Stimulated activated CD4-positive, alpha-beta T cell treated with anti-CD3 and anti-CD28 coated beads, Interleukin-15, amount 100 ng/mL, for 24 hours (primary cell): ENCODE measurements around the gene COX6B2.
"Not testable (repeated sequence)": the region's sequence is repeated elsewhere in the genome, so short reads cannot be mapped to it uniquely, and the experiment has no call there.

Source experiments
- DNase-seq: peaks from one replicate; pipeline ENCODE4 v3.0.0-alpha.2; 2020

COX6B2 gene

DNA sequence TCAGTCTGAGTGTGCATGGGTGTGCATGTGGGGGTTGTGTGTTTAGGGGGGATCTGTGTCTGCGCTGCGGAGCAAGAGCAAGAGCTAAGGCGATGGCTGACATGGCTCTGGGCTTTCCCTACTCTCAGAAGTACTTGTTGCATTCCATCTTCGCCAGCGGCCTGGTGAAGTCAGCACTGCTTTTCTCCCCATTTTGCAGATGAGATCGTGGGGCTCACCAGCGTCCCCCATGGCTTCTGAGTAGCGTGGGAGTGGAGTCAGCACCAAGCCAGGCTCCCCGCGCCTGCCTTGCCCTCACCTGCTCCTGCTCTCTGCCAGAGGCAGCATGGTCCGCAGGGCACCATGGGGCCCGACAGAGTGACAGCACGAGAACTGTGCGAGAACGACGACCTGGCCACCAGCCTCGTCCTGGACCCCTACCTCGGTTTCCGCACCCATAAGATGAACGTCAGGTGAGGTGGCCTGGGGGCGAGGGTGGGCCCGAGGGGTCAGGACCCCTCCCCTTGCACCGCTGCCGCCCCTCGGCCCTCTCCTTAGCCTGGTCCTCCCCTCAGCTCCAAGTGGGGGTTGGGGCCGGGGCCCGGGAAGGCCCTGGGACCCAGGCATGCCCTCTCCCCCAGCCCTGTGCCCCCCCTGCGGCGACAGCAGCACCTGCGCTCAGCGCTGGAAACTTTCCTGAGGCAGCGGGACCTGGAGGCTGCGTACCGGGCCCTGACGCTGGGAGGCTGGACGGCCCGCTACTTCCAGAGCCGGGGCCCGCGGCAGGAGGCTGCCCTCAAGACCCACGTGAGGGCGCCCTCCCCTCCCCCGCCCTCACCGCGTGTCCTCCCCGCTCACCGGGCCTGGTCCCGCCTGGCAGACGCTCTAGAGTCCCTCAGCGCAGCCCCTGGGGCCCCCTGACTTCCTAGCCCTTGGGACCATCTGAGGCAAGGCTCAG lies 12.7 kb downstream of the COX6B2 start:
- no peak for DNase-seq

DNA sequence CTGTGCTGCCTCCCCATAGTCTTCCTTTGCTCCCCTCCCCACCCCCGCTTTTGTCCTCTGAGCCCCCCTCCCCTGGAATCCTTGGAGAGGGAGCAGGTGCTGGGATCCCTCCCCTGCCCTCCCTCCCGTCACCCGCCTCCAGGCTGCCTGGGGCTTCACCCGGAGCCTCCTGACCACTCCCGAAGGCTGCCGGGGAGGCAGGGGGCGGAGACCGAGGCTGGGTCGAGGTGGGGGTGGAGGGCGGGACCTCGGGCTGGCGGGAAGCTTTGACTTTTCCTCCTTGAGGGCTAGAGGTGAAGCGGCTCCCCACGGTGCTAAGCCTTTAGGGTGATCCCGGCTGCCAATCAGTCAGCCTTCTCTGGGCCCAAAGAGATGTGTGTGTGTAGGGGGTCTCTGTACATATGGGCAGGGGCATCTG lies 13.3 kb downstream of the COX6B2 start:
- peak; percentile 87 for DNase-seq

DNA sequence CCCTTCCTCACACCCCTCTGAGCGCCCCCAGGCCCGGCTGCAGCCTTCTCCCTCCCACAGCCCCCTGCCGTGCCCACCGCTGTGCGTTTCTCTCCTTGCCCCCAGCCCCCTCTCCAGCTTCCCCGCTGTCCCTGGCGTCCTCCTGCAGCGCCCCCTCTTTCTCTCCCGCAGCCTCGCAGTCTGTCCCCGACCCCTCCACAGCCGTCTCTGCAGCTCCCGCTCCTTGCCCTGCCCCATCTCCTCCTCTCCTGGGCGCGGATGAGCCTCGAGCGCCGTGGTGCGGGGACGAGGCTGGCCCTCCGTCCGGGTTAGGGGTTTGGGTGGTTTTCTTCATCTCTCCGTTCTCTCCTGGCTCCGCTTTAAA lies 13.8 kb downstream of the COX6B2 start:
- DNase-seq: peak; percentile 32

DNA sequence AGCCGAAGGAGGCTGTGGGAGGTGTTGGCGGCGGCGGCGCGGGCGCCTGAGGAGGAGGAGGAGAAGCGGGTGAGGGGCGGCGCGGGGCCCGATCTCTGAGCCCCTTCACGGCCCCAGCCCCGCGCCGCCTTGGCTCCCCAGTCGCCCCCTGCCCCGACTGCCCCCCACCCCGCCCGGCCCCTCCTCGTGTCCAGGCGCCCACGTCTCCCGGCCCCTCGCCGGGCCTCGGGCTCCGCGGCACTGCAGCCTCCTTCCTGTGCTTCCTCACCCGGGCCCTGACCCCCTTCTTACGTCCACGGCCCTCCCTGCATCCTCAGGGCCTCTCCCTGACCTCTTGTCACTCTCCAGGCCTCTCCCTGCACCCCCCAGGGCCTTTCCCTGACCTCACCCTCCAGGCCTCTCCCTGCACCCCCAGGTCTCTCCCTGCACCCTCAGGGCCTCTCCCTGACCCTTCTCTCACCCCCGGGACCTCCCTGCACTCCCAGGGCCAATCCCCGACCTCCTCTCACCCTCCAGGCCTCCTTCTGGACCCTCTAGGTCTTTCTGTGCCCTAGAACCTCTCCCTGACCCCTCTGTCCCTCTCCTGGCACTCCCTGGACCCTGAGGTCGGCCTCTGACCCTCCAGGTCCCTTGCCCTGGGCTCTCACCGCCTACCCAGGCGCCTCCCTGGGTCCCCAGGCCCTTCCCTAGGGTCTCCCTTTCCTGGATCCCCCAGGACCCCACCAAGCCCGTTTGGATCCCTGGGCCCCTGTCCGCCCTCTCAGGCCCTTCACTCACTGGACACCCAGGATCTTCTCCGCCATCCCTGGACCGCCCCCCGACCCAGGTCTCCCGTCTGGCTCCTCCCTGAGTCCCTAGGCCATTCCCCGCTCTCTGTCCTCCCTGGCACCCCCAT lies 14.4 kb downstream of the COX6B2 start:
- DNase-seq: no peak

DNA sequence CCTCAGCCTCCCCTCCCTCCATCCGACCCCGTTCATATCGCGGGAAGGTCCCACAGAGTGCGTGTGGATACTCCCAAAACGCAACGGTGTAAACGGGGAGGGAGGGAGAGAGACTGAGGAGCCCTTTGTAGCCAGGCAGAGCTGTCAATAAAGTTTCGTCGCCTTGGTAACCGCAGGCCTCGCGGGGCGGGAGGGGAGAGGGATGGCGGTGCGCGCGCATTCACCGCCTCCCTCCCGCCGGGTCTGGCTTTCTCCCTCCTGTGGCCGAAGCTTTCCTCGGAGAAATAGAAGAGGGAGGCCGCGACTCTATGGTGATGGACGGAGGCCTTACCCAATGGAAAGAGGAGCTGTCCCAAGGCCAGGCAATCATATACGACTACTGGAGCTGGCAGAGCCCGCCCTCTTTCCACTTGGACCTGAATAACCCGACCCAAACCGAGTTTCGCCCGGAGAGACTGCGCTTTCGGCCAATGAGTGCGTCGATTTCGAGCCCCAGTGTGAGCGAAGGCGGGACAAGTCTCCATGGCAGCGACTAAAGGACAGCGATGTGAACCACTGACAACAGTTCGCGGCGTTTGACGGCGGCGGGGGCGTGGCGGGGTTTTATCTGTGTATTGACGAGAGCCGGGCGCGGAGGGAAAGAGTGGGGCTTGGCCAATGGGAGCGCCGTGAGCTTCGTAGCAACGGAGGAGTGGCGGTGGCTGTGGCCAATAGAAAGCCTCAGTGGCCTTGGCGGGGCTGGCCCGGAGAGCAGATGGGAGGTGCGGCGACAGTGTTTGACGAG lies 15.2 kb downstream of the COX6B2 start, which contains the start of gene KMT5C:
TSS of gene KMT5C (plus strand) at position 772 of the 784 bp plus-strand sequence. CDS start 2,061 bp downstream, outside the sequence.
- DNase-seq: peak; percentile 100

DNA sequence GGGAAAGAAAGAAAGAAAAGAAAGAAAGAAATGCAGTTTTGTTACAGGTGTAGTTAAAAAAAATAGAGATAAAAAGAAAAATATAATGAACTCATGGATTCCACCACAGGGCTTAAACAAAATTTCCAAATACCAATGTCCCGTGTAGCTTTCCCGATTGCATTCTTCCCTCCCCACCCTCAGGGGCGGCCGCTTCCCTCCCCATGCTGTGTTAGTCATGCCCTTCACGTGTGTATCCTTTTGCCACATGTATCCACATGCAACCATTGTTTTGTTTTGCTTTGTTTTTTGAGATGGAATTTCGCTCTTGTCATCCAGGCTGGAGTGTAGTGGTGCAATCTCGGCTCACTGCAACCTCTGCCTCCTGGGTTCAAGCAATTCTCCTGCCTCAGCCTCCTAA lies 18.4 kb downstream of the COX6B2 start:
- DNase-seq: no peak

DNA sequence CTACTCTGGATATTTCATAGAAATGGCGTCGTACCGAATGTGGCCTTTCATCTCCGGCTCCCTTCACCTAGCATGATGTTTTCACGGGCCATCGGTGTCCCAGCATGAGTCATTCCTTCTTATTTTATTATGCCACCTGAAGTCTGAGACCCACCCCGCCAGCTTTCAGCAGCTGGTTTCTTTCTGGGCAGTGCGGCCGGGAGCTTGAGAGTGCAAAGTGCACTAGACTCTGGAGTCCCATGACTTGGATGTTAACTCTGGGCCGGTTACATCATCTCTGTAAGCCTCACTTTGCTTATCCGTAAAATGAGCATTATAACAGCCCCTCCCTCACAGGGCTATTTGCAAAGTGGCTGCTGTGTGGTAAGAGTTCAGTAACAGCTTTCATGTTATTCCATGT lies 20.6 kb downstream of the COX6B2 start:
- no peak for DNase-seq

DNA sequence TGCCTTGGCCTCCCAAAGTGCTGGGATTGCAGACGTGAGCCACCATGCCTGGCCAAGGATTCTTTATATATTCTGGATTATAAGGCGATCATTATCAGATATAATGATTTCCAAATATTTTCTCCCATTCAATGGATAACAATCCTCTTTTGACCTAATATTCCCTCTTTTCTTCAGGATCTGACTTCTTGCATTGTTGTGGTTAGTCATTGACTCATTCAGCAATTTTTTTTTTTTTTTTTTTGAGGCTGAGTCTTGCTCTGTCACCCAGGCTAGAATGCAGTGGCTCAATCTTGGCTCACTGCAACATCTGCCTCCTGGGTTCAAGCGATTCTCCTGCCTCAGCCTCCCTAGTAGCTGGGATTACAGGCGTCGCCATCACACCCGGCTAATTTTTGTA lies 24.7 kb downstream of the COX6B2 start:
- DNase-seq: not testable (repeated sequence)

DNA sequence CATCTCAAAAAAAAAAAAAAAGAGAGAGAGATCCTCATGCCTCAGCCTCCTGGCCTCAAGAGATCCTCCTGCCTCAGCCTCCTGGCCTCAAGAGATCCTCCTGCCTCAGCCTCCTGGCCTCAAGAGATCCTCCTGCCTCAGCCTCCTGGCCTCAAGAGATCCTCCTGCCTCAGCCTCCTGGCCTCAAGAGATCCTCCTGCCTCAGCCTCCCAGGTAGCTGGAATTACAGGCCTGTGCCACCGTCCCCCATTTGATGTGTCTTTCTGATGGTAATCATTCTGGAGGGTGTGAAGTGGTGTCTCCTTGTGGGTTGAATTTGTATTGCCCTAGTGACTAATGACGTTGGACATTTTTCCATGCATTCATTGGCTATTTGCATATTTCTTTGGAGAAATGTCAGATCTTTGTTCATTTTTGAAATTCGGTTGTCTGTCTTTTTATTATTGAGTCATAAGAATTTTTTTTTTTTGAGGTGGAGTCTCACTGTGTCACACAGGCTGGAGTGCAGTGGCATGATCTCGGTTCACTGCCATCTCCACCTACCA lies 25.7 kb downstream of the COX6B2 start:
- DNase-seq: not testable (repeated sequence)

DNA sequence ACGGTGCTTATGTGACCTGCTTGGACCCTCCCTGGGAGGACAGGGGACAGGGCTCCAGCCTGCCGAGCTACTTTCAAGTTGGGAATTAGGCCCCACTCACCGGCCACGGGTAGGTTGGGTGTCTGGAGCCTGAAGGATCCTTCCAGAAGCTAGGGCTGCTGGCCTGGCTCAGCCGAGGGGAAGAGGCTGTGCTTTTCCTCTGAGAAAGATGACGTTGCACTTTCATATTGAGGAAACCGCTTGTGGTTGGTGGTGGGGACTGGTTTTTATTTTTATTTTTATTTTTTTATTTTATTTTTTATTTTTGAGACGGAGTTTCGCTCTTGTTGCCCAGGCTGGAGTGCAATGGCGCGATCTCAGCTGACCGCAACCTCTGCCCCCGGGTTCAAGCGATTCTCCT lies 29.3 kb downstream of the COX6B2 start, which contains the start of gene TMEM150B:
TSS of gene TMEM150B (minus strand) at position 170 of the 400 bp plus-strand sequence. CDS start 4,305 bp downstream, outside the sequence.
- DNase-seq: no peak

DNA sequence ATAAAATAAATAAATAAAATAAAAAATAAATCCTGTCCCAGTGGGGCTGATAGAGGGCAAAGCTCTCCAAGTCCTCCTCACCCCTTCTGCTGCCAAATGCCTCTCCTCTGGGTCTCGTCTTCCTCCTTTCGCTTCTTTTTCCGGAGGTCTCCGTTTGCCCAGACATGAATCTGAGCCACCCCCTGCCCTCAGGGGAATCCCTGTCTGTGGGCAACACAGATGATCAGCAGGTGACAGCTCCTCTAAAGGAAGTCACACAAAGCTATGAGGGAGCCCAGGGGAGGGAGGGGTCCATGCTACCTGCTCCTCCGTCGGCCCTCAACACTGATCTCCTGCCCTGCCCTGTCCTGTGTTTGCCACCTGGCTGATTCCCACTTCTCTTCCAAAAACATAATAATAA lies 29.9 kb downstream of the COX6B2 start:
- DNase-seq: no peak

DNA sequence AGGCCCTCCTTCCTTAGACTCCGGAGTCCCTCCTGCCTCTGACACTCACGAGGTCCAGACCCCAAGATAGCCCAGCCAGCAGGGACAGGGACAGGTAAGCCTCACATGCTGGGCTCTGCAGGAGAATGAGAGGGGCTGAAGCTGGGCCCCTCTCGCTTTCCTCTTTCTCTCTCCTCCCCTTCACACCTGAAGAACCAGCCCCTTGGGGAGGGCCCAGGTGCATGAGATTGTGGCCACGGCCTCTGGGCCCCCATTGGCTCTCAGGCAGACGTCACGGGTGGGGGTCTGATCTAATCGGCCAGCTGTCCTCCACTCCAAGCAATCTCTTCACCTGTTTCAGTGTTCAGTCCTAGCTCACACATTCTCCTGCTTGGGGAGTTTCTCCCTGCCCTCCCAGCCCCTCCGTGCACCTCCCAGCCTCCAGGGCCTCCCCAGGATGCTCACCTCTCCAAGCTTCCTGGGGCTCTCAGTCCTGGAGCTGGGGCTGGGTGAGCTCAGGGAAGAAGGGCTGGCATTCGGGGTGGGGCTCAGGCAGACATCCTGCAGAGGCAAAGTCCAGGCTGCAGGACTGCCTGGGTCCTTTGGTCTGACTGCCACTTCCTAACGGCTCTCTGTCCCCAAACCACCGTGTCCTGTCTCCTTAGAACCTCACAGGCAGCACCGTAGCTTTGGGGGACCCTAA lies 32.2 kb downstream of the COX6B2 start:
- DNase-seq: no peak

DNA sequence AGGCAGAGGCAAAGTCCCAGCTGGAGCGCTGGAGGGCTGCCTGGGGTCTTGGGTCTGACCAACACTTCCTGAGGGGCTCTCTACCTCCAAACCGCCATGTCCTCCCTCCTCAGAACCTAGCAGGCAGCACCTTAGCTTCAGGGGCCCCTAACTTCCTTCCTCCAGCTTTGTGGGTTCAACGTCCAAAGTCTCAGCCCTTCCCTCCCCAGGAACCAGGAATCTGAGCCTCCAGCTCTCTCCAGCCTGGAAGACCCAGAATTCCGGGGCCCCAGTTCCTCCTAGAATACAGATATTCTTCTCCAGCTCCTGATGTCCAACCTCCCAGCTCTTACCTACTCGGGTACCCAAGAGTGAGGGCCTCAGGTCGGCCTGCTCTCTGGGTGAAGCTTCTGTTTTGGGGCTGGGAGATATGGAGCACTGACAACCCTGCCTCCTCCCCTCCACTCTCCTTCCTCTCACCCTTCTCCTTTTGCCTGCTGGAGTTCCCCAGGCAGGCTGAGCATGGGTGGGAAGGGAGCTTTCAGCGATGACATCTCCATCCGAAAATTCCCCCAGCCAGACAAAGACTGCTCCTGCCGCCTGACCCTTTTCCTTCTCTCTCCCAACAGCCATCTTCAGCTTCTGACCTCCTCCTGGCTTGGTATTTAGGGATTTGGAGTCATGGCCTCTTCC lies 32.9 kb downstream of the COX6B2 start:
- no peak for DNase-seq

DNA sequence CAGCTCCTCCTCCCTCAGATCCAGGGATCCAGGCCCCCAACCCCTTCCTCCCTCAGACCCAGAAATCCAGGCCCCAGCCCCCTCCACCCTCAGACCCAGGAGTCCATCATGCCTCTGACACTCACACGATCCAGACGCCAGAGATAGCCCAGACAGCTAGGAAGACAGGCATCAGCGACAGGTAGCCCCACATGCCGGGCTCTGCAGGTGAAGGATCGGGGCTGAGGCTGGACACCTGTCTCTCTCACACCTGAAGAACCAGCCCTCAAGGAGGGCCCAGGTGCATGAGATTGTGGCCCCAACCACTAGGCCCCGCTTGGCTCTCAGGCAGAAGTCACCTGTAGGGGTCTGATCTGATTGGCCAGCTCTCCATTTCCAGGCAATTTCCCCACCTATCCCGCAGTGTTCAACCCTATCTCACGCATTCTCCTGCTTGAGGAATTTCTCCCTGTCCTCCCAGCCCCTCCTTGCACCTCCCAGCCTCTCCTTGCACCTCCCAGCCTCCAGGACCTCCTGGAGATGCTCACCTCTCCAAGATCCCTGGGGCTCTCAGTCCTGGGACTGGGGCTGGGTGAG lies 33.6 kb downstream of the COX6B2 start:
- DNase-seq: no peak

DNA sequence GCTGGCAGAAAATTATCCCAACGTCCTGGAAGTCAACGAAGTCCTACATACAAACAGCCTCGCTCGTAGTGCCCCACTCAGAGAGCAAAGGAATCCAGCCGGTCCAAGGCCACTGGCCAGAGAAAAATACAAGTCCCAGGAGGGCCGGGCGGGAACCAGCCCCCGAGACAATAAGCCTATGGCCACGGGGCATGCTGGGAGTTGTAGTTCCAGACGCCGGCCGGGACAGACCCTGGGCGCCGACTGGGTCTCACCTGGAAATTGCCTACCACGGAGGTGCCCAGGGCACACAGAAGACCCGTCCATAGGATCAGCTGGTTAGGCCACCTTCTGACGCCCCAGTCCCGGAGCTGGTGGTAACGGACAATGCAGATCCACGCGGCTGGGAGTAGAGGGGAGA lies 34.7 kb downstream of the COX6B2 start:
- no peak for DNase-seq

DNA sequence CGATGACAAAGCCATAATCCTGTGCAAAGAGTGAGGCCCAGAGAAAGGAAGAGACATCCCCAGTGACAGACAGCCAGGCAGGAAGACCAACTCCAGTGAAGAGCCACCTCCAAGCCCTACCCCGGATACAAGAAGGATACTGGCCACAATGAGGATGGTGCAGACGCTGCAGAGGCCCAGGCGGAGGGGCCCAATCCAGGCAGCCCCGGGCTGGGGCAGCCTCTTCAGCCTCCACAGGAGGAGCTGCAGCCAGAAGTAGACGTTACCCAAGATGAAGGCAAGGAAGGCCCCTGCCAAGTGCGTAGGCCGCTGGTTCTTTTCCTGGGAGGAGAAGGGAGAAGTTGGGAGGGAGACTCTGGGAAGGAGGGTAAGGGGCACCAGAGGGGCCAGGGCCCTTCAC lies 37.9 kb downstream of the COX6B2 start:
- no peak for DNase-seq

DNA sequence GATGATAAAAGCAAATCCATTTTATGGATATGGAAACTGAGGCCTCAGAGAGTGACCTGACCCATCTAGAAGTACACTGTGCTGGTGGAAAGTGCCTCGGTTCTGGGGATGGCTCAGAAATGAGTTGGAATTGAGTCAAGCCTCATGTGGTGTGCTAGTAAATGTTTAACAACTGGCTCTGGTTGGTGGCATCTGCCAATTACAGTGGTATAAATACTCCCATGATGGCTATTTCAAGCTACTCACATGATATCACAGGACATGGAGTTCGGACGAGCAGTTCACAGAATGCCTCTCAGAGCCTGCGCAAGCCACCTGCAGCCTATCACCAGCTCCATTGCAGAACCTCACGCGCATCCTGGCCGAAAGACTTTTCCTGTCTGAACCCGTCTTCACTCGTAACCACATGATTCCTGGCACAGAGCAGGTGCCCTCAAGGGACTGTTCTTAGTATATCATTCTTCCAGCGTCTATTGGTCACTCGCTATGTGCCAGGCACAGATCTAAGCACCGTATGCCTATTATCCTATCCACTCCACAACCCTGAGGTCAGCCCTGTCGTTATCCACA lies 38.5 kb downstream of the COX6B2 start:
- no peak for DNase-seq

DNA sequence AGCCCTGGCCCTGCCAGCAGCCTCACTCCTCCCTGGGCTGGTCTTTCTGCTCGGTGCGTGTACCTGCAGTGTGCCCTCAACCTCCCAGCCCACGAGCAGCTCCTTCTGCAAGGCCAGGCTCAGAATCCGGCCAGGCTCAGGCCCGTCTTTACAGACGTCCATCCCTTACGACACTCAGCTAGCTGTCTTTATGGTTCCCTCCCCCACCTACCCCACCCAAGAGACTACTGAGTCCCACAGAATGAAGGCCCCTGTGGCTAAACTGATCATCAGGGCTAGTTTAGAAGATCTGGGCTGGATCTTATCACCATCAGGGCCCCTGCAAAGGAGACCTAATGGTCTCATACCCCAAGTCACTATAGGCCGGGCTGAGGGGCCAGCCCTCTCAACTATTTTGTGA lies 40.1 kb downstream of the COX6B2 start:
- DNase-seq: no peak

DNA sequence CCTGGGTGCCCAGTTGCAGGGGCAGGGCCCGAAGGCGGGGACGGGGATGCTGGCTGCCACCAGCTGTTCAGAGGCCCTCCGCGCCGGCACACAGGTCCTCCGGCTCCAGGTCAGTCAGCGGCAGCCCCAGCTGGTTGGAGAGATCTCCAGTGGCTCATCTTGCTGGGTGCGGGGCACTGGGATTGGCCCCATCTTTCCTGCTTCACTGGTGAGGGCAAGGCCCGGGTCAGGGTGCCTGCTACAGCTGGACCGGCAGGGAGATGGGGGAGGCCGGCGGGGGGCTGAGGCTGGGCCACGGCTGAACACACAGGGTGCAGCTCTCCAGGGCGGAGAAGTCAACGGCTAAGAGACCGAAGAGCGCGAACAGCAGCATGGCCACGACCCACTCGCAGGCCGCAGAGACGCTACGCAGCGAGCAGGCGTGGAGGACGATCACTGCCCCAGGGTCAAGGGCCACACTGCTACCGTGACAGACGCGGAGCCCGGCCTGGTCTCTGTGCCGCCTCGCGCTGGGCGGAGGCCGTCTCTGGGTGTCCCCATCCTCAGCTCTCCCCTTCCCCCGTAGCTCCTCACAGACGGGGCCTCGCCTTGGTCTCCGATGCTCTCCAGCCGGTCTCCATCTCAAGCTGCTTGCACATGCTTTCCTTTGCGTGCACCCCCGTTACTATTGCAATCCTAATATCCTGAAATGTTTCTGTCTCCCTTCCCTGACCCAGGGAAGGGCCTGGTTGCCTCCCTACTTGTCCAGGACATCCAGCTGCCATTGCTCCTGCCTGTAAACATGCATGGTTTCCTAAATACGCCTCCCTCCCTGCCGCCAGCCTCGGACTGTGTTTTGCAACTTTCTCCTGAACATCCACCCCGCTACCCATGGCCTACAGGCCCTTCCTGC lies 41.7 kb downstream of the COX6B2 start:
- DNase-seq: no peak
